Thoracic aorta (tissue), 2 donors: Measurements from ENCODE around the gene SCN8A. TPM values are rescaled to one million over a fixed set of nuclear protein-coding genes. Genes with fewer than 3 reads are reported as not detected.

ENCODE experiments used
- ATAC-seq: fragments of 150-250 bp; one replicate; pipeline ENCODE4 v1.8.0; 2017; ENCODE audit warnings: low read depth; ENCODE audit not compliant: insufficient number of reproducible peaks, low FRiP score
- DNase-seq: peaks from one replicate; pipeline ENCODE4 v3.0.0-alpha.2; 2020; ENCODE audit warnings: low spot score
- H3K27ac ChIP-seq, 2 donors: fragments of 200-600 bp; sonication (generic); 1 replicate in 1 of 2; 2 replicates in 1 of 2; pipeline ENCODE4 v1.5.1; 2016; ENCODE audit warnings: mild to moderate bottlenecking in 2 of 2, moderate library complexity in 2 of 2
- H3K27me3 ChIP-seq: fragments of 200-600 bp; sonication (generic); replicated peaks from 2 replicates; pipeline ENCODE4 v1.6.0; 2016; ENCODE audit warnings: mild to moderate bottlenecking; ENCODE audit not compliant: insufficient read depth
- H3K36me3 ChIP-seq: fragments of 200-600 bp; sonication (generic); one replicate; pipeline ENCODE4 v1.5.1; 2016
- H3K4me1 ChIP-seq, 2 donors: fragments of 200-600 bp; sonication (generic); 1 replicate in 1 of 2; 2 replicates in 1 of 2; pipeline versions ENCODE4 v1.5.1 to v1.6.0; 2016; ENCODE audit warnings: low read depth in 2 of 2, mild to moderate bottlenecking in 1 of 2; ENCODE audit not compliant: control insufficient read depth in 1 of 2
- H3K4me3 ChIP-seq: fragments of 200-600 bp; sonication (generic); 2 replicates; pipeline ENCODE4 v1.5.1; 2016; ENCODE audit warnings: mild to moderate bottlenecking
- H3K9me3 ChIP-seq: fragments of 200-600 bp; sonication (generic); 2 replicates; pipeline ENCODE4 v1.5.1; 2016
- CTCF ChIP-seq: fragments of 200-600 bp; sonication (generic); IDR thresholded peaks from one replicate; pipeline ENCODE4 v1.5.1; 2019; ENCODE audit warnings: antibody characterized with exemption
- total RNA-seq, 2 donors: library from RNA; depleted of rRNA; stranded (reverse); fragments of >200 nt; gene quantifications; one replicate each; pipeline versions ENCODE4 v1.1.0 to v1.2.3, GENCODE V29; 2016

SCN8A gene
- total RNA-seq, 2 donors from 2014 or later, result 0.54 TPM; not detected in 1

GRCh38 chr12:51806896-51807295 lies 215.9 kb downstream of the SCN8A start:
- no peaks in the 10 kb centered on the region for H3K4me1 ChIP-seq
- ATAC-seq, result no peak
- H3K4me3 ChIP-seq, result no peak overlapping the region
- no peaks in the 10 kb centered on the region for H3K27me3 ChIP-seq
- TF ChIP-seq CTCF, result no peak
- no peak for DNase-seq
- no peaks in the 10 kb centered on the region for H3K36me3 ChIP-seq
- no peaks in the 10 kb centered on the region for H3K9me3 ChIP-seq
- H3K27ac ChIP-seq, result no peak overlapping the region

GRCh38 chr12:51809193-51809592 lies 218.2 kb downstream of the SCN8A start:
- ATAC-seq, result no peak
- Histone ChIP-seq H3K27ac (no peak overlapping the region), H3K9me3 (no peaks in the 10 kb centered on the region), H3K4me3 (no peak overlapping the region), H3K27me3 (no peaks in the 10 kb centered on the region), H3K36me3 (no peaks in the 10 kb centered on the region), H3K4me1 (no peaks in the 10 kb centered on the region)
- no peak for DNase-seq
- no peak for TF ChIP-seq CTCF

- H3K9me3 ChIP-seq, result no peaks in the 10 kb centered on the region
- no peaks in the 10 kb centered on the region for H3K27me3 ChIP-seq
- ATAC-seq, result no peak
- no peaks in the 10 kb centered on the region for H3K4me1 ChIP-seq
- H3K4me3 ChIP-seq, result no peak overlapping the region
- no peak for TF ChIP-seq CTCF
- no peaks in the 10 kb centered on the region for H3K36me3 ChIP-seq
- H3K27ac ChIP-seq, result no peak overlapping the region
- no peak for DNase-seq
Measured at GRCh38 chr12:51811203-51812202, 220.5 kb downstream of the SCN8A start.

GRCh38 chr12:51812871-51813270 lies 221.8 kb downstream of the SCN8A start:
- ATAC-seq, result no peak
- no peaks in the 10 kb centered on the region for H3K4me1 ChIP-seq
- DNase-seq, result no peak
- no peak overlapping the region for H3K27ac ChIP-seq
- TF ChIP-seq CTCF, result no peak
- H3K9me3 ChIP-seq, result no peaks in the 10 kb centered on the region
- no peaks in the 10 kb centered on the region for H3K27me3 ChIP-seq
- H3K36me3 ChIP-seq, result no peaks in the 10 kb centered on the region
- no peak overlapping the region for H3K4me3 ChIP-seq

GRCh38 chr12:51813931-51814310 lies 222.9 kb downstream of the SCN8A start:
- no peaks in the 10 kb centered on the region for H3K9me3 ChIP-seq
- no peaks in the 10 kb centered on the region for H3K36me3 ChIP-seq
- no peaks in the 10 kb centered on the region for H3K4me1 ChIP-seq
- H3K4me3 ChIP-seq, result peak overlapping the region; percentile 71
- H3K27ac ChIP-seq, result no peak overlapping the region
- no peak for ATAC-seq
- DNase-seq, result no peak
- no peaks in the 10 kb centered on the region for H3K27me3 ChIP-seq
- TF ChIP-seq CTCF, result no peak
